NCI-H2107 (cell line): ENCODE measurements around the gene CCDC12.

ENCODE experiments used
- DNase-seq: peaks from one replicate; lab custom pipeline; 2025; lab: John Stamatoyannopoulos, UW

The CCDC12 gene

GRCh38 chr3:46905661-46906451 lies 70.7 kb downstream of the CCDC12 start:
- DNase-seq: no peak

GRCh38 chr3:46905213-46905560 lies 71.4 kb downstream of the CCDC12 start:
- no peak for DNase-seq

GRCh38 chr3:46904303-46905212 lies 72.0 kb downstream of the CCDC12 start:
- DNase-seq: no peak

GRCh38 chr3:46903341-46904302 lies 72.9 kb downstream of the CCDC12 start:
- no peak for DNase-seq

GRCh38 chr3:46902188-46902631 lies 74.3 kb downstream of the CCDC12 start:
- DNase-seq: no peak

- no peak for DNase-seq
Observed at GRCh38 chr3:46901591-46902187, 74.9 kb downstream of the CCDC12 start.

GRCh38 chr3:46901061-46901460 lies 75.5 kb downstream of the CCDC12 start:
- DNase-seq: no peak

- no peak for DNase-seq
Observed at GRCh38 chr3:46900356-46900755, 76.2 kb downstream of the CCDC12 start.

GRCh38 chr3:46900007-46900292 lies 76.6 kb downstream of the CCDC12 start:
- DNase-seq: no peak

GRCh38 chr3:46899151-46900006 lies 77.2 kb downstream of the CCDC12 start:
- no peak for DNase-seq

GRCh38 chr3:46898321-46899150 lies 78.0 kb downstream of the CCDC12 start:
- no peak for DNase-seq

GRCh38 chr3:46897829-46898320 lies 78.7 kb downstream of the CCDC12 start:
- no peak for DNase-seq

GRCh38 chr3:46897031-46897430 lies 79.5 kb downstream of the CCDC12 start:
- DNase-seq: no peak

- no peak for DNase-seq
Observed at GRCh38 chr3:46896386-46896785, 80.2 kb downstream of the CCDC12 start.

GRCh38 chr3:46895761-46896160 lies 80.8 kb downstream of the CCDC12 start:
- no peak for DNase-seq

GRCh38 chr3:46895204-46895660 lies 81.3 kb downstream of the CCDC12 start:
- no peak for DNase-seq

GRCh38 chr3:46894256-46894655 lies 82.3 kb downstream of the CCDC12 start:
- no peak for DNase-seq

- no peak for DNase-seq
Observed at GRCh38 chr3:46893763-46894162, 82.8 kb downstream of the CCDC12 start.

GRCh38 chr3:46893146-46893748 lies 83.3 kb downstream of the CCDC12 start:
- no peak for DNase-seq
